Body of pancreas (tissue), 4 donors: Measurements from ENCODE around the gene TMEM145. TPM values are rescaled to one million over a fixed set of nuclear protein-coding genes. Genes with fewer than 3 reads are reported as not detected.

Experiments
- ATAC-seq: fragments of 150-250 bp; one replicate; pipeline ENCODE4 v1.9.1; 2016
- DNase-seq, 4 donors: peaks; one replicate each; pipeline ENCODE4 v3.0.0-alpha.2; 2019
- H3K27ac ChIP-seq, 4 donors: fragments of 200-600 bp; sonication (generic); 1 replicate in 3 of 4; 2 replicates in 1 of 4; pipeline versions ENCODE4 v1.5.1 to v1.6.1; 2016 to 2019; ENCODE audit warnings: mild to moderate bottlenecking in 1 of 4, mixed read lengths in 1 of 4, moderate library complexity in 1 of 4
- H3K27me3 ChIP-seq, 2 donors: fragments of 200-600 bp; sonication (generic); one replicate each; pipeline ENCODE4 v1.6.0; 2016; ENCODE audit warnings: mild to moderate bottlenecking in 1 of 2
- H3K36me3 ChIP-seq, 2 donors: fragments of 200-600 bp; sonication (generic); replicated peaks in 1 of 2; 2 replicates each; pipeline ENCODE4 v1.5.1; 2016; ENCODE audit warnings: low read depth in 2 of 2; ENCODE audit not compliant: insufficient read depth in 1 of 2
- H3K4me1 ChIP-seq: fragments of 200-600 bp; sonication (generic); one replicate; pipeline ENCODE4 v1.6.0; 2016
- H3K4me3 ChIP-seq, 2 donors: fragments of 200-600 bp; sonication (generic); 1 replicate in 1 of 2; 2 replicates in 1 of 2; pipeline ENCODE4 v1.5.1; 2016 to 2019
- H3K9me3 ChIP-seq, 3 donors: fragments of 200-600 bp; sonication (generic); 1 replicate in 2 of 3; 2 replicates in 1 of 3; pipeline ENCODE4 v1.5.1; 2016
- POLR2A ChIP-seq, 3 donors: fragments of 450-650 bp; IDR thresholded peaks; one replicate each; pipeline ENCODE4 v1.6.1; 2016; ENCODE audit warnings: antibody characterized with exemption in 3 of 3, mild to moderate bottlenecking in 2 of 3
- WGBS, 2 donors: methylation state at CpG; one replicate each; pipeline ENCODE4 v1.1.5; 2017; 5-methylcytosine and 5-hydroxymethylcytosine counted together
- intact Hi-C: fragments of 100-400 bp; cut with DNase I; formaldehyde crosslinking; loops from one replicate; pipeline ENCODE4 v1.15.1; 2023
- total RNA-seq, 2 donors: library from RNA; depleted of rRNA; stranded (reverse); fragments of >200 nt; gene quantifications; one replicate each; pipeline ENCODE4 v1.1.0, GENCODE V29; 2016
- TF ChIP-seq, protein P1 (sequence below), 7 experiments: fragments of 450-650 bp in 4 of 7; fragments of 200-600 bp in 3 of 7; sonication (generic) in 3 of 7; IDR thresholded peaks; one replicate each; pipeline ENCODE4 v1.5.1; 2016 to 2019; ENCODE audit warnings: antibody characterized with exemption in 7 of 7

The TMEM145 gene
- total RNA-seq, 2 donors from 2014 or later = not detected

GRCh38 chr19:42280815-42281145, 32.3 kb upstream of the TMEM145 start:
- peak overlapping the region; percentile 63 for H3K4me3 ChIP-seq
- no peaks in the 10 kb centered on the region for H3K9me3 ChIP-seq
- no peaks in the 10 kb centered on the region for H3K36me3 ChIP-seq
- intact Hi-C loops = no loop called here
- WGBS, 2 donors = 3 to 5% methylated on average over 18 to 19 of the region's 20 CpGs
- peak overlapping the region; percentile 83 to 92 (median 86) for H3K27ac ChIP-seq
- no peak for ATAC-seq
- DNase-seq = no peak
- TF ChIP-seq, protein P1, sequence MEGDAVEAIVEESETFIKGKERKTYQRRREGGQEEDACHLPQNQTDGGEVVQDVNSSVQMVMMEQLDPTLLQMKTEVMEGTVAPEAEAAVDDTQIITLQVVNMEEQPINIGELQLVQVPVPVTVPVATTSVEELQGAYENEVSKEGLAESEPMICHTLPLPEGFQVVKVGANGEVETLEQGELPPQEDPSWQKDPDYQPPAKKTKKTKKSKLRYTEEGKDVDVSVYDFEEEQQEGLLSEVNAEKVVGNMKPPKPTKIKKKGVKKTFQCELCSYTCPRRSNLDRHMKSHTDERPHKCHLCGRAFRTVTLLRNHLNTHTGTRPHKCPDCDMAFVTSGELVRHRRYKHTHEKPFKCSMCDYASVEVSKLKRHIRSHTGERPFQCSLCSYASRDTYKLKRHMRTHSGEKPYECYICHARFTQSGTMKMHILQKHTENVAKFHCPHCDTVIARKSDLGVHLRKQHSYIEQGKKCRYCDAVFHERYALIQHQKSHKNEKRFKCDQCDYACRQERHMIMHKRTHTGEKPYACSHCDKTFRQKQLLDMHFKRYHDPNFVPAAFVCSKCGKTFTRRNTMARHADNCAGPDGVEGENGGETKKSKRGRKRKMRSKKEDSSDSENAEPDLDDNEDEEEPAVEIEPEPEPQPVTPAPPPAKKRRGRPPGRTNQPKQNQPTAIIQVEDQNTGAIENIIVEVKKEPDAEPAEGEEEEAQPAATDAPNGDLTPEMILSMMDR (IDR thresholded peaks at IDR 0.05) = no peak
- TF ChIP-seq POLR2A (IDR thresholded peaks at IDR 0.05) = no peak
- no peaks in the 10 kb centered on the region for H3K27me3 ChIP-seq
- H3K4me1 ChIP-seq = peaks cover 80% of the 10 kb centered on the region

GRCh38 chr19:42281146-42281826, 31.8 kb upstream of the TMEM145 start:
- 31 to 61% methylated on average over 8 to 20 of the region's 25 CpGs for WGBS, 2 donors
- intact Hi-C loops = no loop called here
- Histone ChIP-seq H3K9me3 (no peaks in the 10 kb centered on the region), H3K4me3 (no peak overlapping the region), H3K27me3 (no peaks in the 10 kb centered on the region), H3K4me1 (peaks cover 80% of the 10 kb centered on the region), H3K36me3 (no peaks in the 10 kb centered on the region), H3K27ac (peak overlapping the region; percentile 83 to 92 (median 86))
- ATAC-seq (no peak), DNase-seq (peak; percentile 31 to 50 (median 42))
- no peak for TF ChIP-seq POLR2A (IDR thresholded peaks at IDR 0.05)
- TF ChIP-seq, protein P1 (IDR thresholded peaks at IDR 0.05) = no peak

DNA sequence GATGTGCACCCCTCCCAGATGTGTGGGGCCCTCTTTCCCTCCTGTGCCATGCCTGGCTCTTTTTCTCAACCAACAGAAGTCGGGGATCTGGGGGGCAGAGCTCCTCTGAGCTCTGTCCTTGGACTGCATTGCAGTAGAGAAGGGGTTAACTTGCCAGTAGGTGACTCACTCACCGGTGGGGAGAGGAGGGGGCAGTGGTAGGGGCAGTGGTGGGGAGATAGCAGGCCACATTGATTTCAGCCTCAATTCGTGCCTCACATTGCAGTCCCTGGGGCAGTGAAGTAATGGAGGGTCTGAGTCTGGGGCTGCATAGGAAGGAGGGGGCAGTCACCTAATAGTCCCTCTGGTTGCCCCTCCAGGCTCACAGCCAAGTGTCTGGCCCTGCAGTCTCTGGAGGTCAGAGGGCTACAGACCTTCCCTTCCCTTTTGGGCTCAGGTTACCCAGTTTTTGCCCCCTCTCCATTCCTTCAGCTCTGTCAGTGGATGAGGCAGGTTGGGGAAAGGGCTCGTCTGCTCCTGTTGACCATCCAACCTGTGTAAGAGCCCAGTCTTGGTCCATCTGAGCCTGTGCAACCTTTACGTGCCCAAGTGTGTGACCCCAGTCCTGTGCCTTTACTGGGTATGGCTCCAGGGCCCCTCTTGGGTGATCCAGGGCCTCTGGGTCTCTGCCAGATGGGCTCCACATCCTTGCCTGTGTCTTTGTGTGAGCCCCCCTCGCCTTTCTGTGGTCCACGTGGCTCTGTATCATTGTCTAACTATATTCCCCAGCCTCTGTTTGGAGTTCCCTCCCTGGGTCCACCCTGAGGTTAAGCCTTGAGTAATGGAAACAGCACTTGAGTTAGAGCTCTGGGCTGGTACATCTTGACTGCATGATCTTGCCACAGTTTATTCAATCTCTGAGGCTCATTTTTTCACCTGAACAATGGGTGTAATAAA, 31.0 kb upstream of the TMEM145 start:
- H3K36me3 ChIP-seq = no peaks in the 10 kb centered on the region
- WGBS, 2 donors = 31 to 37% methylated on average over 6 to 7 of the region's 7 CpGs
- DNase-seq = peak in 3 of 4 donors; percentile 34 to 71 (median 54)
- ATAC-seq = no peak
- intact Hi-C loops = no loop called here
- H3K27ac ChIP-seq = peak overlapping the region; percentile 83 to 93 (median 90)
- no peak overlapping the region for H3K4me3 ChIP-seq
- peaks cover 80% of the 10 kb centered on the region for H3K4me1 ChIP-seq
- TF ChIP-seq POLR2A (IDR thresholded peaks at IDR 0.05) = no peak
- TF ChIP-seq, protein P1 (IDR thresholded peaks at IDR 0.05) = no peak
- H3K27me3 ChIP-seq = no peaks in the 10 kb centered on the region
- H3K9me3 ChIP-seq = no peaks in the 10 kb centered on the region

- DNase-seq (no peak), ATAC-seq (no peak)
- TF ChIP-seq POLR2A (IDR thresholded peaks at IDR 0.05) = no peak
- TF ChIP-seq, protein P1 (IDR thresholded peaks at IDR 0.05) = no peak
- intact Hi-C loops = no loop called here
- peaks cover 0 to 5% of the 10 kb centered on the region in 2 donors for H3K36me3 ChIP-seq
- peaks cover 73% of the 10 kb centered on the region for H3K4me1 ChIP-seq
- 48 to 49% methylated on average over 4 of the region's 4 CpGs for WGBS, 2 donors
- H3K9me3 ChIP-seq = no peaks in the 10 kb centered on the region
- H3K27me3 ChIP-seq = no peaks in the 10 kb centered on the region
- peak overlapping the region; percentile 83 to 93 (median 90) for H3K27ac ChIP-seq
- H3K4me3 ChIP-seq = no peak overlapping the region
Measured at GRCh38 chr19:42282819-42283187, 30.3 kb upstream of the TMEM145 start.
